Tibial nerve (tissue), 3 donors: Measurements from ENCODE around the gene CELA2B.

Experiments used
- POLR2A ChIP-seq, 2 donors: fragments of 450-650 bp; IDR thresholded peaks; one replicate each; pipeline ENCODE4 v1.6.1; 2017; ENCODE audit warnings: antibody characterized with exemption in 2 of 2, mild to moderate bottlenecking in 2 of 2, moderate library complexity in 2 of 2
- TF ChIP-seq, protein P1 (sequence below), 5 experiments: fragments of 200-600 bp in 3 of 5; fragments of 450-650 bp in 2 of 5; sonication (generic) in 3 of 5; IDR thresholded peaks; one replicate each; pipeline ENCODE4 v1.5.1; 2016 to 2019; ENCODE audit warnings: antibody characterized with exemption in 5 of 5, mild to moderate bottlenecking in 3 of 5, moderate library complexity in 2 of 5

- TF ChIP-seq, protein P1, sequence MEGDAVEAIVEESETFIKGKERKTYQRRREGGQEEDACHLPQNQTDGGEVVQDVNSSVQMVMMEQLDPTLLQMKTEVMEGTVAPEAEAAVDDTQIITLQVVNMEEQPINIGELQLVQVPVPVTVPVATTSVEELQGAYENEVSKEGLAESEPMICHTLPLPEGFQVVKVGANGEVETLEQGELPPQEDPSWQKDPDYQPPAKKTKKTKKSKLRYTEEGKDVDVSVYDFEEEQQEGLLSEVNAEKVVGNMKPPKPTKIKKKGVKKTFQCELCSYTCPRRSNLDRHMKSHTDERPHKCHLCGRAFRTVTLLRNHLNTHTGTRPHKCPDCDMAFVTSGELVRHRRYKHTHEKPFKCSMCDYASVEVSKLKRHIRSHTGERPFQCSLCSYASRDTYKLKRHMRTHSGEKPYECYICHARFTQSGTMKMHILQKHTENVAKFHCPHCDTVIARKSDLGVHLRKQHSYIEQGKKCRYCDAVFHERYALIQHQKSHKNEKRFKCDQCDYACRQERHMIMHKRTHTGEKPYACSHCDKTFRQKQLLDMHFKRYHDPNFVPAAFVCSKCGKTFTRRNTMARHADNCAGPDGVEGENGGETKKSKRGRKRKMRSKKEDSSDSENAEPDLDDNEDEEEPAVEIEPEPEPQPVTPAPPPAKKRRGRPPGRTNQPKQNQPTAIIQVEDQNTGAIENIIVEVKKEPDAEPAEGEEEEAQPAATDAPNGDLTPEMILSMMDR (IDR thresholded peaks at IDR 0.05), result no peak
- TF ChIP-seq POLR2A (IDR thresholded peaks at IDR 0.05), result no peak
These were observed 19.5 kb upstream of the CELA2B start, which contains the start of gene CELA2A for GRCh38 chr1:15456313-15456954.
